Stimulated activated CD4-positive, alpha-beta T cell treated with anti-CD3 and anti-CD28 coated beads, Interleukin-1b, Interleukin-23, amount 100 ng/mL, for 24 hours (primary cell): ENCODE results near the gene TM9SF1.

Source experiments
- DNase-seq, 4 experiments: peaks; one replicate each; pipeline ENCODE4 v3.0.0-alpha.2; 2020; ENCODE audit warnings: low read depth in 4 of 4, low spot score in 1 of 4

TM9SF1 gene

DNA sequence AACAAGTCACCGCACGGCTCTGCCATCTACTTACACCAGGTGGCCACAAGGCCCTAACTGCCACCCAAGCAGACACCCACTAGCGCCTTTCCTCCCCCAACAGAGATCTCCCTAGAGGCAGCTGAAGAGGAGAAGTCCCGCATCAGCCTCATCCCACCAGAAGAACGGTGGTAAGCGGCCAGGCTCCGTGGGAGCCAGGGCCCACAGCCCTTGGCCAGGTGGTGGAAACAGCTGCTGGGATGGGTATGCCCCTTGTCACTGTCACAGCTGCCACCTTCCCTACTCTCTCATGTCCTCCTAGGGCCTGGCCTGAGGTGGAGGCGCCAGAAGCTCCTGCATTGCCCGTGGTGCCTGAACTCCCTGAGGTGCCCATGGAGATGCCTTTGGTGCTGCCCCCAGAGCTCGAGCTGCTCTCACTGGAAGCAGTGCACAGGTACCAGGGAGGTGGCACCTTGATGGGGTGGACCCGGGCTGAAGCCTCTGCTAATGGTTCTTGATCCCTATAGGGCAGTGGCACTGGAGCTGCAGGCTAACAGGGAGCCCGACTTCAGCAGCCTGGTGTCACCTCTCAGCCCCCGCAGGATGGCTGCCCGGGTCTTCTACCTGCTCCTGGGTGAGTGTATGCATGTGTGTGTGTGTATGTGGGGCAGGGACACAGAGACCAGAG lies 15.8 kb downstream of the TM9SF1 start:
- no peak for DNase-seq

DNA sequence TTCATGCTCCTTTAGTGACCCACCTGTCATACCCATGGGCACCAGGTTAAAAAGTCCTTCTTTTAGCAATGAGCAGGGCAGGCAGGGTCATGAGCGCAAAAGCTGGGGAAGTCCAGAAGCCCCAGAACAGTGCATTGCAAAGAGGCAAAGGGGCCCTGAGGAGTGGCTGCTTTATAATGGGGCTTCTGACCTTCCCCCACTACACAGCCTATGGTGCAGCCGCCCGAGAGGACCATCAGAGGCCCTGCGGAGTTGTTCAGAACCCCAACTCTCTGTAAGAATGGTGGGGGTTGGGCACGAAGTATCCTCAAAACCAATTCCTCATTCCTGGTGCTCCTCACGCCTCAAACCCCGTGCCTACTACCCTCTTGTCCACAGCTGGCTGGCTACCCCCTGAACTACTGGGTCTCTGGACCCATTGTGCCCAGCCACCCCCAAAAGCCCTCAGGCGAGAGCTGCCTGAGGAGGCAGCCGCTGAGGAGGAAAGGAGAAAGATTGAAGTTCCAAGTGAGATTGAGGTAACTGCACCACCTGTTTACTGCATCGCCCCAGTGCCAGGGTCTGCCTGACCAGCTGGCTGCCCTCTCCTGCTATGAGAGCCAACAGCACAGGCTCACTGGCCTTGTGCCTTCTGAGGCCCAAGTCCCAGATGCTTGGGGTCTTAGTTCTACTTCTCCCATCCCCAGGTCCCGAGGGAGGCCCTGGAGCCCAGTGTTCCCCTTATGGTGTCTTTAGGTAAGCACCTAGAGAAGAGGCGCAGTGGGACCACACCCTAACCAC lies 16.7 kb downstream of the TM9SF1 start:
- DNase-seq: no peak

DNA sequence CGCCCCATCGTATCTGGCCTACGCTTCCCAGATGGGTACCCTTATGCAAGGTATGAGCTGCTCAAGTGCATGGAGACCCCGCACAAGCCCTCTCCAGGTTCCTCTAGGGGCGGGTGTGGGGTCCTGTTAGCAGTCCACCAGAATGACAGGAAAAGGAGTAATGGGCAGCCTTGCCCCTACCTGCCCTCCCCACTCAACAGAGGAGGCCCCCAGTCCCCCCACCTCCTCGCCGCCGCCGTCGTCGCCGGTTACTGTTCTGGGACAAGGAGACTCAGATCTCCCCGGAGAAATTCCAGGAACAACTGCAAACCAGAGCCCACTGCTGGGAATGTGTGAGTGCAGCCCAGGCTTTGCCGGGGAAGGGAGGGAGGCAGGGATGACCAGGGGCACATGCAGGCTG lies 17.4 kb downstream of the TM9SF1 start:
- DNase-seq: no peak

DNA sequence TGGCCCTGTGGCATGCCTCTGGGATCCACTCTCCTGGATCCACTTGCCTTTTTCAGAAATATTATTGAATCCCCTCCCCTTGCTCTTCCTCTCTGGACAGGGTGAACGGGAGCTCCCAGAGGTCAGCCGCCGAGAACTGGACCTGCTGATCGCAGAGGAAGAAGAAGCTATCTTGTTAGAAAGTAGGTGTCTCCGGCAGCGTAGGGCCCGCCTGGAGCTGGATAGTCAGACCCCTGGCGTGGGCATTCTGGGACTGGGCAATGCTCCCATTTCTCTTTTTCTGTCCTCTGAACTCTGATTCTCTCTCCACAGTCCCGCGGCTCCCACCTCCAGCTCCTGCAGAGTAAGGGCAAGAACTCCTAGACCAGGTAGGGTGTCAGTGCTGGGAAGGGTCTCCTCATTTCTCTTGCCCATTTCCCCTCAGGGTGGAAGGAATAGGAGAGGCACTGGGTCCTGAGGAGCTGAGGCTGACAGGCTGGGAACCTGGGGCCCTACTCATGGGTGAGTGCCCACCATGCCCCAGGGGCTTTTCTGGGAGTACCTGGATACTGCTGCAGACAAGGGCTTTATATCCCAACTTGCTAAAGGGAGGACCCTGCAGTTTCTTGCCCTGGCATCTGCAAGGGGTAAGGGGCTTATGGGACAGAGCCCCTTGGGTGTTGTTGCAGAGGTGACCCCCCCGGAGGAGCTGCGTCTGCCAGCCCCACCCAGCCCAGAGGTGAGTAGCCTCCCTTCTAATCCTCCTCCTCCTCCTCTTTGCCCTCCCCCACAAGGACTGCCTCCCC lies 18.0 kb downstream of the TM9SF1 start:
- DNase-seq: no peak

DNA sequence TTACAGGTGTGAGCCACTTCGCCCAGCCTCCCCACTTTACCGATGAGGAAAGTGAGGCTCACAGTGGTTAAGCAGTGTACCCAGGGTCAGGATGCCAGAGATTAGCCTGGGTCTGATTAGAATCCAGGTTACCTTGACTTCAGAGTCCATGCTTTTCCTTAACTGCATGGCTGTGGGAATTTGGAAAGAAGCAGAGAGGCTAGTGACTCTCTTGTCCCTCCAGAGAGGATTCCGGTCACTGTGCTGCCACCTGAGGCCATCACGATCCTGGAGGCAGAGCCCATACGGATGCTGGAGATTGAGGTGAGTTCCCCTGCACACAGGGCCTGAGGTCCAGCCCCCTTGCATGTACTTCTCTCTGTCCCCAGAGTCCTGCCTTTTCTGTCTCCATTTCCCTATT lies 18.6 kb downstream of the TM9SF1 start:
- no peak for DNase-seq

DNA sequence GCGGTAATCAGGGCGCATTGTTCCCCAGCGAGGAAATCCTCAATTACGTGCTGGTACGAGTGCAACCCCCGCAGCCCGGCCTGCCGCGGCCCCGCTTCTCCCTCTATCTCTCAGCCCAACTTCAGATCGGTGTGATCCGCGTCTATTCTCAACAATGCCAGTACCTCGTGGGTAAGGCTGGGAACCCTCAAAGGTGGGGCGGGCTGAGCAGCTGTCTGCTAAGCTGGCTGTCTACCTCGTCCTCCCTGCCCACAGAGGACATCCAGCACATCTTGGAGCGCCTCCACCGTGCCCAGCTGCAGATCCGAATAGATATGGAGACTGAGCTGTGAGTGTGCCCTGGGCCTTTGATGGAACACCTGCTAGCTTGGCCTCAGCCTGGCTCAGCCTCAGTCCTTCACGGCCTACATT lies 22.4 kb downstream of the TM9SF1 start:
- no peak for DNase-seq

DNA sequence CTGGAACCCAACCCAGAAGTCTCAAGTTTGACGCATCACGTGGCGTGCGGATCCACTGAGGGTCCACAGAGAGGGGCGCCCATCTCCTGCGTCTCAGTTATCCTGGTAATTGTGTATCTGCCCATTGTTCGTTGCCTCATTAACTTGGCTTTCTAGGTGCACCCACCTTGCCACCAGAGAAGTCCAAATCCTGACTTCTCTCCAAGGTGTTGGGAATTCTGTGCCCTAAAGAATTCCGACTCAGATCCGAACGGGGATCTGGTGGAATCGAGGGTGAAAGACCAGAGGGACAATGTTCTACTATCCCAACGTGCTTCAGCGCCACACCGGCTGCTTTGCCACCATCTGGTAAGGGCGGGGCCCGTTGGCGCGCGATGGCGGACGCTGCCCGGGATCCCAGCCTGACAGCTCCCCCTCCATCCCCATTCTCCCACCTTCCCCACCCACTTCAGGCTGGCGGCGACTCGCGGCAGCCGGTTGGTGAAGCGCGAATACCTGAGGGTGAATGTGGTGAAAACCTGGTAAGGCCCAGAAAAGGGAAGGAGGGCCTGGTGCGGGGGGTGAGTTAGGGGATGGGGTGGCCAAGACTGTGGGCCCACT lies 22.9 kb downstream of the TM9SF1 start:
- no peak for DNase-seq

DNA sequence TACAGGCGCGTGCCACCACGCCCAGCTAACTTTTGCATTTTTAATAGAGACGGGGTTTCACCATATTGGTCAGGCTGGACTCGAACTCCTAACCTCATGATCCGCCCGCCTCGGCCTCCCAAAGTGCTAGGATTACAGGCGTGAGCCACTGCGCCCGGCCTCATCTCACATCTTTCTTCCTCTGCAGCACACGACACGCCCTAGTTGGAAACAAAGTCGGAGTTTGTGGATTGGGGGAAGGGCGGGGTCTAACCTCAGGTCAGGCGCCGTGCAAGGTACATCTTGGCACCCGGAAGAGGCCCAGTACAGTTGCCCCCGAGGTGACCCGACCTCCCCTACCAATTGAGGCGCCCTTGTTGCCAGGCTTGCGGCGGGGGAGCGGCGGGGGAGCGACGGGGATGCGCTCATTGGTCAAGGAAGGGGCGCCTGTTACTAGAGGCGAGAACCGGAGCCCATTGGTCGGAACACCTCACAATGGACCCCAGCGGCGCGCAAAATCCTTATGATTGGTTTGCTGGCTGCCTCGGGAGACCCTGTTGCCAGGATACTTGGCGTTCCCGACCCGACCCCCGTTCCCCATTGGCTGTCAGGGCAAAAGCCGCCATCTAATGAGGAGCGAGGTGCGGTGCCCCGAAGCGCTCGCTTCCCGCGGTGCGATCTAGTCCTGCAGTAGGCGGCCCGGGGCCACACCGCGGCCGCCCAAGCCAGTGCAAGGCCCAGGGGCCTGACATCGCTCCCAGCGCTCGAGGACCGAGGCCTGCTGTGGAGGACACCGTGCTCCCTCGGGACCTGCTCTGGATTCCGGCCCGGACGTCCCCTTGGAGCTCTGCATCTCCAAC lies 23.6 kb downstream of the TM9SF1 start, which contains the start of gene REC8:
Gene REC8 (plus strand): TSS at position 659 of the 839 bp plus-strand sequence. CDS start 473 bp downstream, outside the sequence.
- peak in 2 of 4 experiments; percentile 37 to 58 for DNase-seq

DNA sequence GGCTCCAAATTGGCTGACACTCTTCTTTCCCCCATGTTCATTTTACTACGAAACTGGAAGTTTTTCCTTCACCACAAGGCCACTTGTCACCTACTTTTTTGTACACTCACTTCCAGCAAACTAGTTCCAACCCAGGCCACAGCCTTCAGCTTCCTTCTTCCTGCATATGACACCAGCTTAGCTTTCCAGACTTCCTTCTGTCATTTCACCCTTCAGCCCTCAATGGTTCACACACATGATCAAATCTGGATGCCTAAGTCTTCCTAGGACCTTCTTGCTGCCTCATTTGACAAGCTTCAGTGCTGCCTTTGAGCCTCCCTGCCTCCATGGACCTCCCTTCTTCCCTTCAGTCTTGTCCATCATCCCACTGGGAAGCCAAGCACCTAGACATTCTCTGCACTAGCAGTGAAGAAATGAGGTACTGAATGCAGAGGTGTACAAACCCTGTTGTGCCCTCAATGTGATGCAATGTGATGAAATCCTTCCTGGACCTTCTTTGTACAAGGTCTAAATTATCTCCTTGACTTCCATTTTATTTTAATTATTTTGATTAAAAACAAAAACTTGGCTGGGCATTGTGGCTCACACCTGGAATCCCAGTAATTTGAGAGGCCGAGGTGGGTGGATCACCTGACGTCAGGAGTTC lies 27.6 kb downstream of the TM9SF1 start:
- DNase-seq: no peak

DNA sequence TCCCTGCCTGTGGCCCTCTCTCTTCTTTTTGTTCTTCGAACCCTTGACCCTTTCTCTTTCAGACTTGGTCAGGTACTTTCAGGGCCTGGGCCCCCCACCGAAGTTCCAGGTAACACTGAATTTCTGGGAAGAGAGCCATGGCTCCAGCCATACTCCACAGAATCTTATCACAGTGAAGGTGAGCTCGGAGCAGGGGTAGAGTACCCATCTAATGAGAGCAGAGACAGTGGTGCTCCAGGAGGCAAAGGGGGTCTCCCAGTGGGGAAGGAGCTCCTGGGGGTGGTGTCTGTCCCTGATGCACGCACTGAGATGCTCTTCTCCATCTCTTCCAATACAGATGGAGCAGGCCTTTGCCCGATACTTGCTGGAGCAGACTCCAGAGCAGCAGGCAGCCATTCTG lies 29.5 kb downstream of the TM9SF1 start:
- DNase-seq: no peak

DNA sequence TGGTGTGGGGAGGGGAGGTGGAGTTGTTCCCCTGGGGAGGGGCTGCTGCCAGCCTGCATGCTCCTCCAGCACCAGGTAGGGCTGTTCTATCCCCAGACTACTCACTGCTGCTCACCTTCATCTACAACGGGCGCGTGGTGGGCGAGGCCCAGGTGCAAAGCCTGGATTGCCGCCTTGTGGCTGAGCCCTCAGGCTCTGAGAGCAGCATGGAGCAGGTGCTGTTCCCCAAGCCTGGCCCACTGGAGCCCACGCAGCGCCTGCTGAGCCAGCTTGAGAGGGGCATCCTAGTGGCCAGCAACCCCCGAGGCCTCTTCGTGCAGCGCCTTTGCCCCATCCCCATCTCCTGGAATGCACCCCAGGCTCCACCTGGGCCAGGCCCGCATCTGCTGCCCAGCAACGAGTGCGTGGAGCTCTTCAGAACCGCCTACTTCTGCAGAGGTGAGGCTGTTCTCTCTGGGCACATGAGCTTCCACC lies 30.7 kb downstream of the TM9SF1 start:
- no peak for DNase-seq

DNA sequence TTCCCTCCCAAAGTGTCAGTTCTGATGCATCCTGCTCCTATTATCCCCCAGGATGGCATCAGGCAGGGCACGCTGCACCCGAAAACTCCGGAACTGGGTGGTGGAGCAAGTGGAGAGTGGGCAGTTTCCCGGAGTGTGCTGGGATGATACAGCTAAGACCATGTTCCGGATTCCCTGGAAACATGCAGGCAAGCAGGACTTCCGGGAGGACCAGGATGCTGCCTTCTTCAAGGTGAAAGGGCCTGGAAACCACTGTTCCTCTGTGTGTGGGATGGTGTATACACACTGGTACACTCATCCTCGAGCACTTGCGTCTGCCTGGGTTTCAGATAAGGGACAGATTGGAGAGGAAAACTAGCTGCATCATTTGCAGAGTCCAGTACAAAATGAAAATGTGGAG lies 33.1 kb downstream of the TM9SF1 start:
- DNase-seq: no peak

DNA sequence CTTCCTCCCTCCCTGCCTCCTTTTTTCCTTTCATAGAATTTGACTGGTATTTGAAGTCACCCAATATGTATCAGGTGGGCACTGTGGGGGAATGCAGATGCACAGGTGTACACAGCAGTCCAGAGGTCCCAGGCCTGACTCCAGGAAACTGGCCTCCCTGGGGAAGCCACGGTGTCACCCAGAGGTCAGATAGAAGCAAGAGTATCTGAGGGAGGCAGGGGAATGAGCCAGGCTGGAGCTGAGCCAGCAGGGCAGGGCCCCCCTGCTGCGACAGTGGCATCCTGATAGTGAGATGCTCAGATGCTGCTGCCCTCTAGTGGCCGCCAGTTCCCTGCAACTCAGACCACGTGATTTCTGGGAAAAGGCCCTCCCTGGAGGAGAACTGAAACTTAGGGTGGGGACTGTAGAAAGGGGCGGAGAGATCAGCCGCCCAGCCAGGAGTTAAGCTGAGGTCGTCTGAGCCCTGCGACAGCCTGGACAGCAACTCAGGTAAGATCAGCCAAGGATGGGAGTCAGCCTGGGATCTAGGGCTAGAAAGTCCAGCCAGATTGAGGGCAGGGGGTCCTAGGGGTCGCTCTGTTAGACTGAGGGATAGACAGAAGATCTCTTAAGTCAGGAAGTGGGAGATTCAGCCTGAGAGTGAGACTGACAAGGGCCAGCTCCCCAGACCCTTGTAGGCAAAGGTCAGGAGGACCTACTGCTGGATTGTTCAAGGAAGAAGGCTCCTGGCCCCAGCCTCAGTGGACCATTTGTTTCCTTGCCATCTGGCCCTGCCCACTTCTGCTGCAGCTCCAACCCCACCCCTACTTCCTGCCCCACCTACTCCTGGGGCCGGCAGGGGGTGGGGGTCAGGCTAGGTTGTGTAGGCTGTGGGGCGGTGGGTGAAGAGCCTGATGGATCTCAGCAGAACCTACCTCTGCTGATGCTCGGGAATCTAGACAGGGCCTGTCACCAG lies 34.1 kb downstream of the TM9SF1 start, which contains the start of gene IRF9:
Gene IRF9 (plus strand): TSS at position 416 of the 955 bp plus-strand sequence. CDS start 880 bp downstream, outside the sequence.
- peak; percentile 96 to 100 (median 98) for DNase-seq

DNA sequence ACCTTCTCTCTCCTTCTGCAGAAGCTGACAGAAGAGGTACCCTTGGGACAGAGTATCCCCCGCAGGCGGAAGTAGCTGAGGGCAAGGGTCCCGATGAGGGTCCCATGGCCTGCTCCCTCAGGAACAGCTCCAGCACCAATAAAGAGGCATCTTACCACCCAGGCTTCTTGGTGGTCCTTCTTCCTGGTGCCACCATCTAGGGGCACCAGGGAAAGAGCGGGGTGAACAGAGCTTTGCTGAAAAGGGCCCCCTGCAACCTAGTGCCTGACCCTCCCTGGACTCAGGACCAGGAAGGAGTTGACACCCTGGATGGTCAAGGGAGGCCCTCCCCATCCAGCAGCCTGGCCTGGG lies 34.8 kb downstream of the TM9SF1 start:
- DNase-seq: no peak

DNA sequence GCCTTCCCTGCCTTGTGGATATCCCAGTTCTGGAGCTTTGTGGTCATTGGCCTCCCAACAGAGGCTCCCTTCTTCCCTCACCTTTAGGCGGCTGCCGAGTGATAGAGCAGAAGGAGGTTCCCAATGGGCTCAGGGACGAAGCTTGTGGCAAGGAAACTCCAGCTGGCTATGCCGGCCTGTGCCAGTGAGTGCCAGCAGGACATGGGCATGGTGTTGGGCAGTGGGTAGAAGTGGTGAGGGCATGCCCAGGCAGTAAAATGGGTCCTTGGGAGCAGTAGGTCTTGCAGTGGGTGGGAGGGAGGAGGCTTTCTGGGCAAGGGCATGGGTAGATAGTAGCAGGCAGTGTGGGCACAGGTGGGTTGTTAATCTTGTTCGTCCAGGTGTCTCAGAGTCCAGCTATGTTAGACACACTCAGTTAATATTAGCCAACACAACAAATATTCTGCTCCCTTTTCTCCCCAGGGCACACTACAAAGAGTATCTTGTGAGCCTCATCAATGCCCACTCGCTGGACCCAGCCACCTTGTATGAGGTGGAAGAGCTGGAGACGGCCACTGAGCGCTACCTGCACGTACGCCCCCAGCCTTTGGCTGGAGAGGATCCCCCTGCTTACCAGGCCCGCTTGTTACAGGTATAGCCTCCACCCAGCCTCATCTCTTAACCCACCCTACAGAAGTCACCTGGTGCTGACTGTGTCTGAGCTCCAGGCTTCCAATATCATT lies 35.3 kb downstream of the TM9SF1 start:
- no peak for DNase-seq

DNA sequence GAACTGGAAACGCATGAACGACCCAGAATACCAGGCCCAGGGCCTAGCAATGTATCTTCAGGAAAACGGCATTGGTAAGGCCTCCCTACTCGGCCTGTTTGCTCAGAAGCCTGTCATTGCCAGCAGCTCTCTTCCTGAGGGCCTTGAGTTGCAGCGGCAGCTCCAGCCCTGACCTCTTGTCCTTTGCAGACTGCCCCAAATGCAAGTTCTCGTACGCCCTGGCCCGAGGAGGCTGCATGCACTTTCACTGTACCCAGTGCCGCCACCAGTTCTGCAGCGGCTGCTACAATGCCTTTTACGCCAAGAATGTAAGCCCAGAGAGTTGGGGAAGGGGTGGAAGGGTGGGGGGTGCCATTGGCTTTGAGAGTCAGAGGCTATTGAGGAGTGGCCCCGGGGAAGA lies 37.9 kb downstream of the TM9SF1 start:
- DNase-seq: no peak

DNA sequence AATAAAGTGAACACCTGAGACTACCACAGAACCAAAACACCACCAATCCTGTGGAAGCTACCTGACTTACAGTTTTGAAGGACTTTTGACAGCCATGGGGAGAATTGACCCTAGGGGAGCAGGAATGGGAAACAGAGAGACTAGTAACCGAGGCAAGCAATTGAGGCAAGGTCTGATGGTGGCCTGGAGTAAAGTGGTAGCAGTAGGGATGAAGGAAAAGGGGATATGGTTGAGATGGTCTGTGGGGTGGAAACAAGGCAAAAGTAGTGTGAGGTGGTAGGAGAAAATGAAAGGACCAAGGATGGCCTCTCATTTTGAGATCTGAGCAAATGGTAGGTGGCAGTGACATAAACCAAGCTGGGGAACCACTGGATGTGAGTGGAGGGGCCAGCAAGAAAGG lies 38.4 kb downstream of the TM9SF1 start:
- DNase-seq: no peak

DNA sequence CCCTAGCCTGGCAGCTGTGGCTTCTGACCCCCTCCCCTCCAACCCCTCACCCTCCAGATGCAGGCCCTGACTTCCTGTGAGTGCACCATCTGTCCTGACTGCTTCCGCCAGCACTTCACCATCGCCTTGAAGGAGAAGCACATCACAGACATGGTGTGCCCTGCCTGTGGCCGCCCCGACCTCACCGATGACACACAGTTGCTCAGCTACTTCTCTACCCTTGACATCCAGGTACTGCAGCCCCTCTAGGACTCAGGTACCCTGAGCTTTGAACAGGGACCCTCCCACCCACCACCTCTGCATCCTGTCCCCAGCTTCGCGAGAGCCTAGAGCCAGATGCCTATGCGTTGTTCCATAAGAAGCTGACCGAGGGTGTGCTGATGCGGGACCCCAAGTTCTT lies 40.1 kb downstream of the TM9SF1 start:
- DNase-seq: no peak
